HG03280 (cell line): ENCODE results near the gene PMPCA.

Experiments
- ATAC-seq: cut with Tn5 transposase; IDR thresholded peaks from one replicate; pipeline ENCODE4 v1.9.1; 2021; ENCODE audit warnings: mild to moderate bottlenecking, moderate library complexity; ENCODE audit not compliant: unreplicated experiment

PMPCA gene, protein sequence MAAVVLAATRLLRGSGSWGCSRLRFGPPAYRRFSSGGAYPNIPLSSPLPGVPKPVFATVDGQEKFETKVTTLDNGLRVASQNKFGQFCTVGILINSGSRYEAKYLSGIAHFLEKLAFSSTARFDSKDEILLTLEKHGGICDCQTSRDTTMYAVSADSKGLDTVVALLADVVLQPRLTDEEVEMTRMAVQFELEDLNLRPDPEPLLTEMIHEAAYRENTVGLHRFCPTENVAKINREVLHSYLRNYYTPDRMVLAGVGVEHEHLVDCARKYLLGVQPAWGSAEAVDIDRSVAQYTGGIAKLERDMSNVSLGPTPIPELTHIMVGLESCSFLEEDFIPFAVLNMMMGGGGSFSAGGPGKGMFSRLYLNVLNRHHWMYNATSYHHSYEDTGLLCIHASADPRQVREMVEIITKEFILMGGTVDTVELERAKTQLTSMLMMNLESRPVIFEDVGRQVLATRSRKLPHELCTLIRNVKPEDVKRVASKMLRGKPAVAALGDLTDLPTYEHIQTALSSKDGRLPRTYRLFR

GRCh38 chr9:136410500-136411287 lies at the start of gene PMPCA, which contains the start of gene ENTR1:
Gene PMPCA, plus strand, starts transcription at chr9:136410658. Its CDS starts 11 bp downstream, at chr9:136410669.
Gene ENTR1, minus strand, starts transcription at chr9:136410614. Its CDS starts 217 bp downstream, at chr9:136410397.
- ATAC-seq, result peak; percentile 78

GRCh38 chr9:136361047-136361753 lies 49.3 kb upstream of the PMPCA start:
- no peak for ATAC-seq

GRCh38 chr9:136361754-136362449 lies 48.6 kb upstream of the PMPCA start:
- no peak for ATAC-seq

DNA sequence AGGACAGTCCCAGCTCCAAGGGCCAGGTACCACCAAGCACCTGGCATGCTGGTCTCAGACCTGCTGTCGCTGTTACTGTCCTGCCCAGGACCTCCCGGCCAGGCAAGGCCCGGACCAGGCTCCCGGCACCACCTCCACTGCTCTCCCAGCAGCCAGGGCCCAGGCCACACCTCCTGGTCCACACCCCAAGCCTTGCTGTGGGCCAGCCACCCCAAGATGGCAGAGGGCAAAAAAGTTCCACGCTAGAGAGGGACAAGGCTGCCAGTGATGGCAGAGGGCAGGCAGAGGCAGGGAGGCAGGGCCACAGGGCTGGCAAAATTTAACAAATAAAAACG lies 48.0 kb upstream of the PMPCA start:
- no peak for ATAC-seq

- peak; percentile 76 for ATAC-seq
These were observed 47.1 kb upstream of the PMPCA start, which contains the start of gene DNLZ for GRCh38 chr9:136363106-136363948. Gene DNLZ, minus strand, starts transcription at chr9:136363744. Its CDS starts 30 bp downstream, at chr9:136363714.

GRCh38 chr9:136363949-136364748 lies 46.3 kb upstream of the PMPCA start:
- no peak for ATAC-seq

- no peak for ATAC-seq
These were observed 45.3 kb upstream of the PMPCA start for GRCh38 chr9:136364942-136365774.

DNA sequence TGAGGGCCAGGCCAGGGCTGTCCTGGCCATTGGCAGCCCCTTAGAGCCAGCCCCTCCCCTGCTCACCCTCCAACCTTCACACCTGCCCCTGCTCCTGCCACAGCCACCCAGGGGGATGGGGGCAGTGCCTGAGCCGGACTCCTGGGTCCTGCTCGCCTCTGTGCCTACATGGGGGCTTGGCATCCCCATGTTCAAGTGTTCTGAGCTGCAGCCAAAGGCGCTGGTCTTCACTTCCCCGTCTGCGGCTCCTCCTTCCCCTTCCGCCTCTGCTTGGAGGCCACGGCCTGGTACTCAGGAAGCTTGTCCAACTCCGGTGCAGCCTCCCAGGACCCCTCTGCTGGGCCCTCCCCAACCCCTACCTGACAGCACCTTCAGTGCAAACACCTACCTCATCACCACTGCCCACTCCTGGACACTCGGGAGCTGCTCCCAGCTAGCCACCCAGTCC lies 44.7 kb upstream of the PMPCA start:
- ATAC-seq, result no peak

DNA sequence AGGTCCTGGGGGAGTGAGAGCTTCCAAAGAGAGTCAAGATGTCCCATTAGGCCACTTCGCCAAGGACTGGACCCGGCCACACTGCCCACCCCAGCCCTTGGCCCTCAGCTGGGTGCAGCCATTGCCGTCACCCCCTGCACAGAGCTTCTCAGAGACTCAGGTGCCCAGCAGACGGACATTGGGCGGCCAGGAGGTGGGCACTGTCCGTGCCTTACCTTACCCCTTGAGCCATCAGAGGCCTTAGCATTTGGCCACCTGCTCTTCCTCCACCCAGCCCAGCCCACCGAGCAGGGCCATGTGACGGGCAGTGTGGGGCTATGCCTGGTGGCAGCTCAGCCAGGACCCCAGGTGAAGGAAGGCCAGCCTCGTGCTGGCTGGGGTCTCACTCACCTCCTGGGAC lies 43.6 kb upstream of the PMPCA start:
- ATAC-seq, result no peak

- no peak for ATAC-seq
These were observed 42.9 kb upstream of the PMPCA start for GRCh38 chr9:136367296-136368145.

DNA sequence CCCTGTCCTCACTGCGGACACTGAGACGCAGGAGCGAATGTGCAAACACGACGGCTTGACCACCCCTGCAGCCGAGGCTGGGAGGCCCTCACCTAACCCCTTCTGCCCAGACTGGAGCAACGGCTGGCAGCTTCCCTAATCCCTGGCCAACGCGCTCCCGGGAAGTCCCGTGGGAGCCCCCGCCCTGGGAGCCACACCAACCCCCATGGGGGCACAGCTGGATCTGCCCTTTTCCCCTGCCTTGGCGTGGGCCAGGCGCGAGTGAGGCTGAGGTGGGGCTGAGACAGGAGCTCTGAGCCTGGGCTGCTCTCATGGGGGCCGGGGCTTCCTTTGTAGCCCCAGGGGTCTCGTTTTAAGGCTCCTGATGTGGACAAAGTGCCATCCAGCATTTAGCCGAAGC lies 42.3 kb upstream of the PMPCA start:
- ATAC-seq, result no peak

DNA sequence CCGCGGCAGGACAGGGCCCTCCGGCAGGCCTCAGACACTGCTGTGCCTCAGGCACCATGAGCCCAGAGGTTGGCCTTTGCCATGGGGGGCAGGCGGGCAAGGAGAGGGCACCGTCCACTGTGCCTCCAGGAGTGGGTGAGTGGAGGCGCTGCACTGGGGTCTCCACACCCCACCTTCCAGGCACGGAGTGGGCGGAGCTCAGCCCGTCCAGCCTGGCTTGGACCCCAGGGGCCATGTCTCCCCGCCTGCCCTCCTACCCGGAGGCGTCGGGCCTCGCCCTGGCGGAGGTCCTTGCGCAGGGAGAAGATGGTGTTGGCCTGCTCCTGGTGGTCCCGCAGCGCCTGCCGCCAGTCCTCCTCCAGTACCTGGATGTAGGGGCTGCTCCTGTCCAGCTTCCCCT lies 40.4 kb upstream of the PMPCA start:
- no peak for ATAC-seq

DNA sequence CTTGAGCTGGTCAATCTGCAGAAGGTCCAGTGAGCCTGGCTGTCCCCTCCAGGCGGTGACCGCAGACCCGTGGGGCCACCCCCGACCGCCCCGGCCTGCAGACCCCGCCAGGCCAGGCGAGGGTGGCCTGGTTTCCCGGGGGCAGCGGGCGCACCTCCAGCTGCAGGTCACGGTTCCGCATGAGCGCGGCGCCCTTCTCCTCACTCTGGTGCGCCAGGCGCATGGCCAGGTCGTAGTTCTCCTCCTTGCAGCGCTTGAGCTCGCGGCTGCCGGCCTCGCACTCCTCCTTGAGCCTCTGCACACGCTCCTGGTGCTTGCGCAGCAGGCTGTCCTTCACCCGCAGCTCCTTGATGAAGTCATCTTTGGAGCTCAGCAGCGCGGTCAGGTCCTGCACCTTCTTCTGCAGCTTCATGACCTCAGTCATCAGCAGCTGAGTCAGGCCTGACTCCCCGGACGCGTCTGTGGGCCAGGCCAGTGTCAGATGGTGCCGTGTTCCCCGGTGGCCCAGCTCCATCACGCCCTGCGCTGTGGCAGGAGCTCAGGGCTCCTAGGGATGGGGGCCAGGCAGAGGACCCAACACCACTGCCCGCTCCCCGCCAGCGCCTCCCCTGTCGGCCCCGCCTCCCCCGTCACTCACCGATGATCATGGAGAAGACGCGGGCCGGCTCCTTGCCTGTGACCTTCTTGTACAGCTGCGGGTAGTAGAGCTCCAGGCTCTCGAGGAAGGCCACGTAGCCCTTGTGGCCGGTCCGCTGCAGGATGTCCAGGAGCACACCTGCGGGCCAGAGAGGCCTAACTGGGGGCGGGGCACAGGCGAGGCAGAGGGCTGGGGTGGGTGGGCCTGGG lies 39.5 kb upstream of the PMPCA start:
- ATAC-seq, result no peak

DNA sequence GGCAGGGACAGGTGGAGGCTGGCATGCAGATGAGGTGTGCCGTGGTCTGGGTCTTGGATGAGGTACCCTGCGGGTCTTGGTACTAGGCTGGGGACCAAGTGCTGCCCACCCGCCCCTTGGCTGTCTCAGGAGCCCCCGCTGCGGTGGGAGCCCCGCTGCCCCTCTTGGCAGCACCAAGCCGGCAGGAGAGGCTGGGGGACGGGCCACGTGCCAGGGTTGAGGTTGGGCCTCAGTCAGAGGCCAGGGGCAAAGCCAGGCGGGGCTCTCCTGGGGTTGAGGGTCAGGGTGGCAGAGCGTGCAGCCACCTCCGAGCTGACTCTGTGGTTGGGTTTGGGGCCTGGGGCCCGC lies 39.0 kb upstream of the PMPCA start:
- no peak for ATAC-seq

GRCh38 chr9:136372006-136372405 lies 38.5 kb upstream of the PMPCA start:
- ATAC-seq, result no peak
